GM12878 (cell line): ENCODE results near the gene PPT2. TPM values are rescaled to one million over a fixed set of nuclear protein-coding genes. Genes with fewer than 3 reads are reported as not detected.

Experiments
- ATAC-seq: fragments of 200-7000 bp; cut with Tn5 transposase; 3 replicates; pipeline ENCODE4 v1.9.1; 2020; ENCODE audit warnings: mild to moderate bottlenecking, moderate library complexity
- BruUV-seq: library from RNA; stranded (reverse); fragments of 400-500 nt; replicated peaks from 2 replicates; lab custom pipeline; 2021; lab: Mats Ljungman, UMichigan
- CTCF ChIA-PET: fragments of 300-600 bp; sonication (Branson Sonifier 250); formaldehyde crosslinking; extraction: SDS; loops from one replicate; lab custom pipeline; 2021; ENCODE audit warnings: inconsistent platforms; lab: Yijun Ruan, JAX
- POLR2A ChIA-PET: fragments of 350-600 bp; formaldehyde crosslinking; extraction: SDS; loops from one replicate; lab custom pipeline; 2021; ENCODE audit warnings: inconsistent platforms; lab: Charles Lee
- RAD21 ChIA-PET: fragments of 300-600 bp; sonication (Branson Sonifier 250); formaldehyde crosslinking; loops from one replicate; lab custom pipeline; 2023; ENCODE audit warnings: antibody characterized with exemption; ENCODE audit not compliant: unreplicated experiment; lab: Charles Lee
- SMC1A ChIA-PET: fragments of 300-600 bp; sonication (Branson Sonifier 250); formaldehyde crosslinking; loops from one replicate; lab custom pipeline; 2023; ENCODE audit not compliant: unreplicated experiment, uncharacterized antibody; lab: Charles Lee
- DNase-seq: peaks from one replicate; pipeline ENCODE4 v3.0.0-alpha.2; 2011; ENCODE audit warnings: low read depth, low spot score
- FAIRE-seq: peaks from 3 replicates; lab custom pipeline; 2011; peaks lifted over from hg19 to GRCh38; lab: Jason Lieb, UNC
- H2AFZ ChIP-seq: 2 replicates; pipeline ENCODE4 v1.6.0; 2011; ENCODE audit warnings: low read depth, low read length, control low read depth; ENCODE audit not compliant: control insufficient read depth
- H3K27ac ChIP-seq: 2 replicates; pipeline ENCODE4 v1.5.1; 2011; ENCODE audit warnings: control low read depth; ENCODE audit not compliant: control insufficient read depth, insufficient read depth
- H3K27me3 ChIP-seq, 2 experiments: replicated peaks in 1 of 2; 2 replicates each; pipeline versions ENCODE4 v1.6.0 to v1.6.1; 2011; ENCODE audit warnings: low read length in 1 of 2; ENCODE audit not compliant: control insufficient read depth in 2 of 2, insufficient read depth in 2 of 2
- H3K36me3 ChIP-seq, 2 experiments: 2 replicates each; pipeline ENCODE4 v1.5.1; 2011; ENCODE audit warnings: low read length in 1 of 2; ENCODE audit not compliant: control insufficient read depth in 2 of 2, insufficient read depth in 2 of 2
- H3K4me1 ChIP-seq: 2 replicates; pipeline ENCODE4 v1.6.1; 2011; ENCODE audit warnings: mild to moderate bottlenecking, low read length, moderate library complexity, mixed read lengths; ENCODE audit not compliant: control insufficient read depth, insufficient read depth
- H3K4me2 ChIP-seq: 2 replicates; pipeline ENCODE4 v1.6.0; 2011; ENCODE audit warnings: control low read depth; ENCODE audit not compliant: control insufficient read depth, insufficient read depth
- H3K4me3 ChIP-seq: fragments of 200-600 bp; sonication (generic); 2 replicates; pipeline ENCODE4 v1.5.1; 2016
- H3K79me2 ChIP-seq: 2 replicates; pipeline ENCODE4 v1.6.0; 2011; ENCODE audit warnings: low read length; ENCODE audit not compliant: control insufficient read depth, insufficient read depth
- H3K9ac ChIP-seq: 2 replicates; pipeline ENCODE4 v1.8.0; 2011; ENCODE audit warnings: low read length, control low read depth, mixed read lengths; ENCODE audit not compliant: control insufficient read depth, insufficient read depth
- H3K9me3 ChIP-seq: replicated peaks from 3 replicates; pipeline ENCODE4 v1.5.1; 2011; ENCODE audit warnings: mild to moderate bottlenecking, low read length; ENCODE audit not compliant: control insufficient read depth, insufficient read depth
- H4K20me1 ChIP-seq: 2 replicates; pipeline ENCODE4 v1.6.0; 2011; ENCODE audit not compliant: control insufficient read depth, insufficient read depth
- ATF2 ChIP-seq: IDR thresholded peaks from 2 replicates; pipeline ENCODE4 v1.6.1; 2012; ENCODE audit warnings: low read length, inconsistent platforms
- KLF5 ChIP-seq: fragments of 450-650 bp; IDR thresholded peaks from 2 replicates; pipeline ENCODE4 v1.6.1; 2014; ENCODE audit warnings: mild to moderate bottlenecking; ENCODE audit not compliant: partially characterized antibody
- PAX5 ChIP-seq: IDR thresholded peaks from 2 replicates; pipeline ENCODE4 v1.6.1; 2011; ENCODE audit warnings: low read depth, low read length, borderline replicate concordance
- WGBS: methylation state at CpG from one replicate; pipeline ENCODE4 v1.1.6; 2016; ENCODE audit warnings: low lambda C conversion rate; ENCODE audit not compliant: insufficient replicate concordance, insufficient coverage; ENCODE audit errors: missing lambda C conversion rate; 5-methylcytosine and 5-hydroxymethylcytosine counted together
- in situ Hi-C: fragments of 300-500 bp; cut with MboI; formaldehyde crosslinking; loops from 9 replicates; pipeline ENCODE4 v1.14.3; 2018; ENCODE audit warnings: mixed read lengths
- intact Hi-C: fragments of 100-400 bp; cut with micrococcal nuclease; formaldehyde crosslinking; loops from one replicate; pipeline ENCODE4 v1.14.2; 2022; ENCODE audit not compliant: unreplicated experiment
- polyA plus RNA-seq, 11 experiments: library from polyadenylated mRNA; depleted of rRNA in 4 of 11; unstranded in 6 of 11; stranded (reverse) in 5 of 11; fragments of >200 nt; fragmentation: Nextera tagmentation in 4 of 11; fragmentation: Illumina TruSeq in 1 of 11; extraction: Ambion mirVana in 4 of 11; extraction: Trizol in 1 of 11; gene quantifications; 1 replicate in 1 of 11; 2 replicates in 10 of 11; pipeline versions ENCODE4 v1.2.1 to v1.2.3, GENCODE V29; 2011 to 2016; ENCODE audit warnings: inconsistent platforms in 2 of 11, missing spikeins in 2 of 11, low read depth in 1 of 11
- total RNA-seq, 4 experiments: library from RNA; depleted of rRNA in 3 of 4; stranded (reverse); fragments of >200 nt in 3 of 4; fragmentation: Illumina TruSeq in 1 of 4; extraction: Trizol in 1 of 4; gene quantifications; 2 replicates each; pipeline versions ENCODE4 v1.2.1 to v1.2.3, GENCODE V29; 2013 to 2021
- TF ChIP-seq, protein P1 (sequence below): IDR thresholded peaks from 2 replicates; pipeline ENCODE4 v1.6.1; 2011; ENCODE audit warnings: low read depth, low read length, improper control_type of control experiment, borderline replicate concordance
- TF ChIP-seq, protein P2 (sequence below): fragments of 450-650 bp; IDR thresholded peaks from 2 replicates; pipeline ENCODE4 v1.6.1; 2017; ENCODE audit warnings: mild to moderate bottlenecking, moderate library complexity

PPT2 gene
- total and polyA plus RNA-seq, 10 of the 15 experiments (the other 5 are each of a cell fraction or from before 2014, with no cell fraction given): 1.3 to 25.5 (median 5.5) TPM

DNA sequence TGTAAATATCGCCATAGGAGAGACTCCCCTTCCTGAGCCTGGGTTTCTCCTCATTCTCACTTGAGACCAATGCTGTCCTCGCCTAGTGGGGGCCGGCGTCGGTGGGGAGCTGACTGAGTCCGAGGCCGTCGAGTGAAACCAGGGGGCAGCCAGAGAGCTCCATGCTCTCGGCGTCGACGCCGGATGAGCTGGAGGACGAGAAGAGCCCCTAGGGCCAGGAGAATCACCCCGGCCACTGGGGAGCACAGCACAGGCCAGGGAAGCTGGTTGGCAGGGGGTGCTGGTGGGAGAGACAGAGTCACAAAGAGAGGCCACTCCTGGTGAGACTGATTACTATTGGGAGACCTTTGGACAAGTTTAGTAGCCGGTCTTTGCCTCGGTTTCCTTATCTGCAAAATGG is 44.9 kb downstream of the PPT2 start:
- ATAC-seq (no peak), DNase-seq (no peak), FAIRE-seq (no peak)
- POLR2A ChIA-PET: no interaction called here
- intact Hi-C loops: loop anchor here (5.0 kb wide), 1 partner anchor 38 kb away; no protein-coding TSS in a partner anchor
- Histone ChIP-seq H3K27ac (no peak overlapping the region), H4K20me1 (no peaks in the 10 kb centered on the region), H3K36me3 (no peaks in the 10 kb centered on the region), H3K4me2 (no peak overlapping the region), H3K79me2 (peaks cover 7% of the 10 kb centered on the region), H2AFZ (no peak overlapping the region), H3K4me3 (no peak overlapping the region), H3K9me3 (no peaks in the 10 kb centered on the region), H3K9ac (no peak overlapping the region), H3K4me1 (peaks cover 20% of the 10 kb centered on the region), H3K27me3 (no peaks in the 10 kb centered on the region)
- no TSS peak for BruUV-seq
- in situ Hi-C loops: no loop called here
- 79% methylated on average over 17 of the region's 17 CpGs for WGBS
- RAD21 ChIA-PET: no interaction called here
- CTCF ChIA-PET: no interaction called here
- TF ChIP-seq PAX5: no peak
- no peak for TF ChIP-seq ATF2
- TF ChIP-seq KLF5: no peak
- TF ChIP-seq, protein P1, sequence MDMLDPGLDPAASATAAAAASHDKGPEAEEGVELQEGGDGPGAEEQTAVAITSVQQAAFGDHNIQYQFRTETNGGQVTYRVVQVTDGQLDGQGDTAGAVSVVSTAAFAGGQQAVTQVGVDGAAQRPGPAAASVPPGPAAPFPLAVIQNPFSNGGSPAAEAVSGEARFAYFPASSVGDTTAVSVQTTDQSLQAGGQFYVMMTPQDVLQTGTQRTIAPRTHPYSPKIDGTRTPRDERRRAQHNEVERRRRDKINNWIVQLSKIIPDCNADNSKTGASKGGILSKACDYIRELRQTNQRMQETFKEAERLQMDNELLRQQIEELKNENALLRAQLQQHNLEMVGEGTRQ: no peak
- TF ChIP-seq, protein P2, sequence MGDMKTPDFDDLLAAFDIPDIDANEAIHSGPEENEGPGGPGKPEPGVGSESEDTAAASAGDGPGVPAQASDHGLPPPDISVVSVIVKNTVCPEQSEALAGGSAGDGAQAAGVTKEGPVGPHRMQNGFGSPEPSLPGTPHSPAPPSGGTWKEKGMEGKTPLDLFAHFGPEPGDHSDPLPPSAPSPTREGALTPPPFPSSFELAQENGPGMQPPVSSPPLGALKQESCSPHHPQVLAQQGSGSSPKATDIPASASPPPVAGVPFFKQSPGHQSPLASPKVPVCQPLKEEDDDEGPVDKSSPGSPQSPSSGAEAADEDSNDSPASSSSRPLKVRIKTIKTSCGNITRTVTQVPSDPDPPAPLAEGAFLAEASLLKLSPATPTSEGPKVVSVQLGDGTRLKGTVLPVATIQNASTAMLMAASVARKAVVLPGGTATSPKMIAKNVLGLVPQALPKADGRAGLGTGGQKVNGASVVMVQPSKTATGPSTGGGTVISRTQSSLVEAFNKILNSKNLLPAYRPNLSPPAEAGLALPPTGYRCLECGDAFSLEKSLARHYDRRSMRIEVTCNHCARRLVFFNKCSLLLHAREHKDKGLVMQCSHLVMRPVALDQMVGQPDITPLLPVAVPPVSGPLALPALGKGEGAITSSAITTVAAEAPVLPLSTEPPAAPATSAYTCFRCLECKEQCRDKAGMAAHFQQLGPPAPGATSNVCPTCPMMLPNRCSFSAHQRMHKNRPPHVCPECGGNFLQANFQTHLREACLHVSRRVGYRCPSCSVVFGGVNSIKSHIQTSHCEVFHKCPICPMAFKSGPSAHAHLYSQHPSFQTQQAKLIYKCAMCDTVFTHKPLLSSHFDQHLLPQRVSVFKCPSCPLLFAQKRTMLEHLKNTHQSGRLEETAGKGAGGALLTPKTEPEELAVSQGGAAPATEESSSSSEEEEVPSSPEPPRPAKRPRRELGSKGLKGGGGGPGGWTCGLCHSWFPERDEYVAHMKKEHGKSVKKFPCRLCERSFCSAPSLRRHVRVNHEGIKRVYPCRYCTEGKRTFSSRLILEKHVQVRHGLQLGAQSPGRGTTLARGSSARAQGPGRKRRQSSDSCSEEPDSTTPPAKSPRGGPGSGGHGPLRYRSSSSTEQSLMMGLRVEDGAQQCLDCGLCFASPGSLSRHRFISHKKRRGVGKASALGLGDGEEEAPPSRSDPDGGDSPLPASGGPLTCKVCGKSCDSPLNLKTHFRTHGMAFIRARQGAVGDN: no peak
- SMC1A ChIA-PET: interaction anchor here (0.7 kb wide), 1 partner anchor 57 kb away, joined by 3 read pairs; no protein-coding TSS in a partner anchor
